H1 (cell line): Measurements from ENCODE around the gene NCK2. TPM values are rescaled to one million over a fixed set of nuclear protein-coding genes. Genes with fewer than 3 reads are reported as not detected.

ENCODE experiments used
- CTCF ChIA-PET: fragments of 300-600 bp; sonication (Branson Sonifier 250); formaldehyde crosslinking; loops from one replicate; lab custom pipeline; 2021; ENCODE audit not compliant: partially characterized antibody; lab: Charles Lee
- POLR2A ChIA-PET: fragments of 300-600 bp; sonication (Branson Sonifier 250); formaldehyde crosslinking; loops from one replicate; lab custom pipeline; 2021; ENCODE audit warnings: inconsistent platforms; ENCODE audit not compliant: partially characterized antibody; lab: Charles Lee
- DNase-seq, 2 experiments: peaks; one replicate each; pipeline versions ENCODE4 v3.0.0 to v3.0.0-alpha.2; 2010 to 2022; ENCODE audit warnings: low spot score in 2 of 2, low read depth in 1 of 2, mixed read lengths in 1 of 2
- FAIRE-seq: peaks from 2 replicates; lab custom pipeline; 2011; peaks lifted over from hg19 to GRCh38; lab: Jason Lieb, UNC
- H2AFZ ChIP-seq: 2 replicates; pipeline ENCODE4 v1.8.1; 2012; ENCODE audit warnings: low read length, inconsistent platforms
- H2AK5ac ChIP-seq: 2 replicates; pipeline ENCODE4 v1.6.1; 2013; ENCODE audit warnings: low read depth, low read length
- H2BK120ac ChIP-seq: replicated peaks from 2 replicates; pipeline ENCODE3; 2013; ENCODE audit warnings: low read depth, low read length, inconsistent platforms
- H2BK12ac ChIP-seq: 2 replicates; pipeline ENCODE4 v1.6.1; 2013; ENCODE audit warnings: low read depth, low read length
- H2BK15ac ChIP-seq: 2 replicates; pipeline ENCODE4 v1.6.1; 2013; ENCODE audit warnings: low read length
- H2BK20ac ChIP-seq: 2 replicates; pipeline ENCODE4 v1.6.1; 2013; ENCODE audit warnings: low read length
- H2BK5ac ChIP-seq: 2 replicates; pipeline ENCODE4 v1.6.1; 2013; ENCODE audit warnings: low read depth, low read length
- H3K14ac ChIP-seq: 2 replicates; pipeline ENCODE4 v1.6.1; 2013; ENCODE audit warnings: inconsistent platforms; ENCODE audit not compliant: insufficient read length
- H3K18ac ChIP-seq: 2 replicates; pipeline ENCODE4 v1.6.1; 2013; ENCODE audit warnings: low read length; ENCODE audit errors: extremely low read depth
- H3K23ac ChIP-seq: 2 replicates; pipeline ENCODE4 v1.6.1; 2013; ENCODE audit warnings: inconsistent platforms; ENCODE audit not compliant: insufficient read length
- H3K23me2 ChIP-seq: 2 replicates; pipeline ENCODE4 v1.6.1; 2013; ENCODE audit warnings: low read depth, low read length
- H3K27ac ChIP-seq: 2 replicates; pipeline ENCODE4 v1.6.1; 2011; ENCODE audit warnings: low read depth, low read length, inconsistent platforms
- H3K27me3 ChIP-seq, 4 experiments: replicated peaks in 1 of 4; 1 replicate in 1 of 4; 2 replicates in 3 of 4; pipeline versions ENCODE4 v1.6.1 to v1.8.1; 2011 to 2013; ENCODE audit warnings: low read length in 3 of 4, mild to moderate bottlenecking in 3 of 4, inconsistent platforms in 2 of 4, mixed read lengths in 2 of 4, moderate library complexity in 1 of 4; ENCODE audit not compliant: control insufficient read depth in 3 of 4, insufficient read depth in 3 of 4; ENCODE audit errors: extremely low read depth in 1 of 4
- H3K36me3 ChIP-seq, 4 experiments: 2 replicates each; pipeline versions ENCODE4 v1.6.1 to v1.8.1; 2011 to 2013; ENCODE audit warnings: mild to moderate bottlenecking in 4 of 4, low read length in 3 of 4, moderate library complexity in 2 of 4, control low read depth in 1 of 4, inconsistent platforms in 1 of 4; ENCODE audit not compliant: insufficient read depth in 4 of 4, control insufficient read depth in 2 of 4
- H3K4ac ChIP-seq: replicated peaks from 2 replicates; pipeline ENCODE3; 2013; ENCODE audit warnings: low read length, low read depth, mixed read lengths, inconsistent platforms; ENCODE audit not compliant: insufficient read length
- H3K4me1 ChIP-seq, 4 experiments: replicated peaks in 1 of 4; 1 replicate in 1 of 4; 2 replicates in 3 of 4; pipeline versions ENCODE4 v1.6.1 to v1.8.1; 2011 to 2013; ENCODE audit warnings: low read length in 3 of 4, inconsistent platforms in 2 of 4, mixed read lengths in 1 of 4; ENCODE audit not compliant: insufficient read depth in 4 of 4, control insufficient read depth in 3 of 4
- H3K4me2 ChIP-seq, 2 experiments: 2 replicates each; pipeline versions ENCODE4 v1.6.1 to v1.8.1; 2011 to 2013; ENCODE audit warnings: low read depth in 2 of 2, low read length in 2 of 2, control low read depth in 1 of 2, inconsistent platforms in 1 of 2, mild to moderate bottlenecking in 1 of 2; ENCODE audit not compliant: insufficient read depth in 1 of 2
- H3K4me3 ChIP-seq, 4 experiments: fragments of 200-600, 300-600 bp in 1 of 4; sonication (generic), shearing (Covaris generic), sonication (Bioruptor Twin) in 1 of 4; 2 replicates each; pipeline versions ENCODE4 v1.5.1 to v1.8.1; 2011 to 2016; ENCODE audit warnings: low read length in 4 of 4, low read depth in 3 of 4, control low read depth in 2 of 4, inconsistent platforms in 2 of 4, mild to moderate bottlenecking in 2 of 4, mixed read lengths in 1 of 4, moderate library complexity in 1 of 4; ENCODE audit not compliant: insufficient read depth in 2 of 4; ENCODE audit errors: extremely low read depth in 1 of 4
- H3K56ac ChIP-seq: replicated peaks from 2 replicates; pipeline ENCODE3; 2013; ENCODE audit warnings: low read depth, mild to moderate bottlenecking, mixed read lengths, low read length, inconsistent platforms; ENCODE audit not compliant: insufficient read length
- H3K79me1 ChIP-seq: 2 replicates; pipeline ENCODE4 v1.6.1; 2013; ENCODE audit warnings: low read depth, low read length, control low read depth
- H3K79me2 ChIP-seq, 2 experiments: 2 replicates each; pipeline versions ENCODE4 v1.6.1 to v1.8.1; 2012 to 2013; ENCODE audit warnings: low read length in 2 of 2, mild to moderate bottlenecking in 2 of 2, inconsistent platforms in 1 of 2; ENCODE audit not compliant: insufficient read depth in 2 of 2, control insufficient read depth in 1 of 2
- H3K9ac ChIP-seq, 4 experiments: replicated peaks in 1 of 4; 1 replicate in 1 of 4; 2 replicates in 3 of 4; pipeline versions ENCODE4 v1.6.1 to v1.8.1; 2011 to 2013; ENCODE audit warnings: low read depth in 3 of 4, low read length in 3 of 4, control low read depth in 2 of 4, mild to moderate bottlenecking in 2 of 4, moderate library complexity in 2 of 4, inconsistent platforms in 1 of 4; ENCODE audit errors: extremely low read depth in 1 of 4
- H3K9me3 ChIP-seq, 2 experiments: 2 replicates each; pipeline versions ENCODE4 v1.6.1 to v1.8.1; 2012 to 2013; ENCODE audit warnings: mild to moderate bottlenecking in 2 of 2, moderate library complexity in 2 of 2, control low read depth in 1 of 2, inconsistent platforms in 1 of 2, low read depth in 1 of 2, low read length in 1 of 2, mixed read lengths in 1 of 2; ENCODE audit not compliant: insufficient read depth in 2 of 2
- H4K20me1 ChIP-seq, 2 experiments: replicated peaks in 1 of 2; 2 replicates each; pipeline versions ENCODE3 to v1.8.1; 2011 to 2013; ENCODE audit warnings: inconsistent platforms in 2 of 2, low read length in 2 of 2, mild to moderate bottlenecking in 1 of 2; ENCODE audit not compliant: insufficient read depth in 2 of 2, control insufficient read depth in 1 of 2
- H4K5ac ChIP-seq: 2 replicates; pipeline ENCODE4 v1.6.1; 2013; ENCODE audit warnings: low read length, low read depth, mixed read lengths, inconsistent platforms; ENCODE audit not compliant: insufficient read length
- H4K8ac ChIP-seq: 2 replicates; pipeline ENCODE4 v1.8.0; 2013; ENCODE audit warnings: mild to moderate bottlenecking, moderate library complexity, low read length, inconsistent platforms; ENCODE audit not compliant: insufficient read depth; ENCODE audit errors: extremely low read depth
- H4K91ac ChIP-seq: replicated peaks from 2 replicates; pipeline ENCODE3; 2013; ENCODE audit warnings: low read length, mixed read lengths, inconsistent platforms; ENCODE audit not compliant: insufficient read length
- ATF2 ChIP-seq: IDR thresholded peaks from 2 replicates; pipeline ENCODE4 v1.6.1; 2012; ENCODE audit warnings: low read length, inconsistent platforms
- BRCA1 ChIP-seq: IDR thresholded peaks from 2 replicates; pipeline ENCODE4 v1.6.1; 2012; ENCODE audit warnings: low read depth, low read length, improper control_type of control experiment
- CBX8 ChIP-seq: fragments of 300-800, 300-1000 bp; sonication (generic); IDR thresholded peaks from 2 replicates; pipeline ENCODE4 v1.7.1; 2016; ENCODE audit warnings: low read depth, low read length, borderline replicate concordance
- CTBP2 ChIP-seq: IDR thresholded peaks from 2 replicates; pipeline ENCODE4 v1.7.0; 2011; ENCODE audit warnings: borderline replicate concordance, mild to moderate bottlenecking, moderate library complexity, mixed read lengths, low read length; ENCODE audit not compliant: insufficient read depth, insufficient read length
- JUN ChIP-seq: IDR thresholded peaks from 2 replicates; pipeline ENCODE4 v1.6.1; 2011; ENCODE audit warnings: low read depth, mild to moderate bottlenecking, improper control_type of control experiment, low read length
- POLR2AphosphoS5 ChIP-seq: IDR thresholded peaks from 2 replicates; pipeline ENCODE4 v1.6.1; 2011; ENCODE audit warnings: low read depth, low read length
- RBBP5 ChIP-seq: IDR thresholded peaks from 2 replicates; pipeline ENCODE4 v1.7.1; 2012; ENCODE audit warnings: low read depth, mild to moderate bottlenecking, inconsistent platforms, low read length, moderate library complexity, borderline replicate concordance
- SIN3A ChIP-seq, 2 experiments: IDR thresholded peaks in 1 of 2; conservative IDR thresholded peaks in 1 of 2; 2 replicates each; pipeline ENCODE4 v1.6.1; 2011 to 2012; ENCODE audit warnings: low read length in 2 of 2, improper control_type of control experiment in 1 of 2, low read depth in 1 of 2, mild to moderate bottlenecking in 1 of 2
- SP2 ChIP-seq: IDR thresholded peaks from 2 replicates; pipeline ENCODE4 v1.6.1; 2012; ENCODE audit warnings: mild to moderate bottlenecking, low read length, inconsistent platforms
- SP4 ChIP-seq: IDR thresholded peaks from 2 replicates; pipeline ENCODE4 v1.6.1; 2012; ENCODE audit warnings: low read length, inconsistent platforms
- TBP ChIP-seq: IDR thresholded peaks from 2 replicates; pipeline ENCODE4 v1.6.1; 2011; ENCODE audit warnings: low read depth, low read length, improper control_type of control experiment
- WGBS, 2 experiments: shearing (Covaris generic) in 1 of 2; methylation state at CpG; one replicate each; pipeline versions ENCODE4 v1.1.6 to v1.1.7; 2013 to 2015; ENCODE audit warnings: low lambda C conversion rate in 2 of 2, mixed read lengths in 2 of 2, inconsistent platforms in 1 of 2, low coverage in 1 of 2, missing lambda C conversion rate in 1 of 2; ENCODE audit not compliant: insufficient replicate concordance in 2 of 2, insufficient coverage in 1 of 2, insufficient read length in 1 of 2; ENCODE audit errors: extremely low coverage in 1 of 2, missing lambda C conversion rate in 1 of 2; 5-methylcytosine and 5-hydroxymethylcytosine counted together
- polyA plus RNA-seq, 7 experiments: library from polyadenylated mRNA; depleted of rRNA in 3 of 7; stranded (reverse) in 5 of 7; unstranded in 2 of 7; fragments of >200 nt in 5 of 7; fragments of 200-250 nt in 2 of 7; gene quantifications; 1 replicate in 5 of 7; 2 replicates in 1 of 7; 4 replicates in 1 of 7; pipeline versions ENCODE4 v1.2.1 to v1.2.3, GENCODE V29; 2011 to 2013; ENCODE audit warnings: missing spikeins in 2 of 7, mixed read lengths in 2 of 7
- total RNA-seq: library from RNA; stranded (reverse); fragmentation: NEBNext Ultra II Directional; extraction: Animal tissue kit (Norgen Biotek cat#: 25700); gene quantifications from 2 replicates; pipeline ENCODE4 v1.2.1, GENCODE V29; 2021

NCK2 gene
- total and polyA plus RNA-seq, 2 of the 8 experiments (the other 6 are each of a cell fraction or from before 2014, with no cell fraction given), result 30.3 to 65.7 TPM

- peaks cover 0 to 4% (median 0%) of the 10 kb centered on the region in 4 experiments; a peak in 1 of 8 replicates for H3K36me3 ChIP-seq
- no peak overlapping the region for H4K91ac ChIP-seq
- H4K8ac ChIP-seq, result no peak overlapping the region
- no peak overlapping the region for H3K27ac ChIP-seq
- H3K4me1 ChIP-seq, result peaks cover 3 to 12% (median 10%) of the 10 kb centered on the region in 4 experiments; a peak in 6 of 7 replicates
- no peak overlapping the region for H3K14ac ChIP-seq
- no peaks in the 10 kb centered on the region for H3K27me3 ChIP-seq
- H3K18ac ChIP-seq, result no peak overlapping the region
- H3K9ac ChIP-seq, result no peak overlapping the region
- H4K5ac ChIP-seq, result no peak overlapping the region
- no peak overlapping the region for H2AFZ ChIP-seq
- no peak overlapping the region for H2BK120ac ChIP-seq
- no peak overlapping the region for H3K4ac ChIP-seq
- ChIA-PET POLR2A (interaction anchor here (1.5 kb wide), 1 partner anchor 12 kb away, joined by 5 read pairs; no protein-coding TSS in a partner anchor), CTCF (interaction anchor here (0.6 kb wide), 1 partner anchor 54 kb away, joined by 3 read pairs; no protein-coding TSS in a partner anchor)
- peaks cover 19 to 100% of the 10 kb centered on the region in 2 experiments for H3K79me2 ChIP-seq
- FAIRE-seq (no peak), DNase-seq (no peak)
- no peak overlapping the region for H2BK5ac ChIP-seq
- H3K23ac ChIP-seq, result no peak overlapping the region
- H3K4me2 ChIP-seq, result no peak overlapping the region
- H3K4me3 ChIP-seq, result no peak overlapping the region
- peaks cover 14% of the 10 kb centered on the region for H3K79me1 ChIP-seq
- H3K56ac ChIP-seq, result no peak overlapping the region
- no peak overlapping the region for H2BK12ac ChIP-seq
- no peaks in the 10 kb centered on the region for H3K9me3 ChIP-seq
- H3K23me2 ChIP-seq, result peaks cover 3% of the 10 kb centered on the region; the same call in 1 of the 2 replicates
- H2BK20ac ChIP-seq, result no peak overlapping the region
- no peak overlapping the region for H2BK15ac ChIP-seq
- no peak overlapping the region for H2AK5ac ChIP-seq
- 88% methylated on average over 4 of the region's 4 CpGs; no CpG with 5 or more reads in 1 of the 2 experiments for WGBS, 2 experiments
- H4K20me1 ChIP-seq, result peaks cover 25 to 36% of the 10 kb centered on the region in 2 experiments
- no peak for TF ChIP-seq SIN3A (conservative IDR thresholded peaks at IDR 0.05 in 1 of 2, IDR thresholded peaks at IDR 0.05 in 1 of 2; ENCODE audit: low read depth in 1 of 2, low read length in 2 of 2)
- TF ChIP-seq TBP, result no peak
- no peak for TF ChIP-seq RBBP5
- TF ChIP-seq BRCA1, result no peak
- TF ChIP-seq JUN, result no peak
- TF ChIP-seq CTBP2, result no peak
- no peak for TF ChIP-seq POLR2AphosphoS5
- no peak for TF ChIP-seq SP4
- no peak for TF ChIP-seq CBX8
- TF ChIP-seq SP2, result no peak
- no peak for TF ChIP-seq ATF2
Observed at GRCh38 chr2:105750735-105751134, 6.0 kb downstream of the NCK2 start.
